SK-N-SH (cell line): ENCODE data around the gene SEC14L1. TPM values are rescaled to one million over a fixed set of nuclear protein-coding genes. Genes with fewer than 3 reads are reported as not detected.
A peak's percentile ranks its signal among the peaks of the same experiment; 100 is the strongest.

Experiments used
- CTCF ChIA-PET: fragments of 300-600, 350-600 bp; formaldehyde crosslinking; extraction: SDS; loops from one replicate; lab custom pipeline; 2021; lab: Yijun Ruan, JAX
- POLR2A ChIA-PET: fragments of 350-600 bp; sonication (Branson Sonifier 250); formaldehyde crosslinking; extraction: SDS; loops from one replicate; lab custom pipeline; 2020; ENCODE audit warnings: antibody characterized with exemption, inconsistent platforms; lab: Yijun Ruan, JAX
- DNase-seq: peaks from one replicate; pipeline ENCODE4 v3.0.0; 2012
- H2AFZ ChIP-seq: fragments of 200-600 bp; sonication (generic); 2 replicates; pipeline ENCODE4 v1.8.1; 2016; ENCODE audit warnings: antibody characterized with exemption, mild to moderate bottlenecking, low read depth
- H3F3A ChIP-seq: fragments of 200-600 bp; sonication (generic); replicated peaks from 2 replicates; pipeline ENCODE3; 2016; ENCODE audit warnings: antibody characterized with exemption, mild to moderate bottlenecking; ENCODE audit not compliant: insufficient read depth
- H3K27ac ChIP-seq, 2 experiments: fragments of 200-500 bp in 1 of 2; fragments of 200-600 bp in 1 of 2; sonication (Bioruptor generic) in 1 of 2; sonication (generic), shearing (Covaris generic) in 1 of 2; 2 replicates each; pipeline versions ENCODE4 v1.5.1 to v1.6.1; 2014 to 2016; ENCODE audit warnings: low read depth in 2 of 2, inconsistent platforms in 1 of 2, low read length in 1 of 2, mild to moderate bottlenecking in 1 of 2, mixed read lengths in 1 of 2
- H3K27me3 ChIP-seq: fragments of 200-600 bp; sonication (generic), shearing (Covaris generic); 2 replicates; pipeline ENCODE4 v1.6.1; 2016; ENCODE audit warnings: mixed run types; ENCODE audit not compliant: insufficient read depth
- H3K36me3 ChIP-seq, 2 experiments: fragments of 200-500 bp in 1 of 2; fragments of 200-600 bp in 1 of 2; sonication (Bioruptor generic) in 1 of 2; sonication (generic) in 1 of 2; replicated peaks in 1 of 2; 2 replicates each; pipeline versions ENCODE3 to v1.5.1; 2014 to 2016; ENCODE audit warnings: low read length in 1 of 2, mild to moderate bottlenecking in 1 of 2; ENCODE audit not compliant: insufficient read depth in 2 of 2, control insufficient read depth in 1 of 2
- H3K4me1 ChIP-seq, 2 experiments: fragments of 200-500 bp in 1 of 2; fragments of 200-600 bp in 1 of 2; sonication (Bioruptor generic) in 1 of 2; sonication (generic), shearing (Covaris generic) in 1 of 2; 2 replicates each; pipeline versions ENCODE4 v1.5.1 to v1.6.1; 2014 to 2016; ENCODE audit warnings: low read depth in 1 of 2, low read length in 1 of 2, mixed run types in 1 of 2; ENCODE audit not compliant: insufficient read depth in 2 of 2, control insufficient read depth in 1 of 2
- H3K4me2 ChIP-seq: fragments of 200-600 bp; sonication (generic), shearing (Covaris generic); 2 replicates; pipeline ENCODE4 v1.6.1; 2017; ENCODE audit warnings: mixed run types
- H3K4me3 ChIP-seq, 2 experiments: fragments of 200-500 bp in 1 of 2; fragments of 200-600 bp in 1 of 2; sonication (Bioruptor generic) in 1 of 2; sonication (generic), shearing (Covaris generic) in 1 of 2; 2 replicates each; pipeline versions ENCODE4 v1.5.1 to v1.8.1; 2014 to 2016; ENCODE audit warnings: low read depth in 2 of 2, inconsistent platforms in 1 of 2, low read length in 1 of 2, mild to moderate bottlenecking in 1 of 2, mixed read lengths in 1 of 2, moderate library complexity in 1 of 2
- H3K79me2 ChIP-seq: fragments of 200-600 bp; sonication (generic); 2 replicates; pipeline ENCODE4 v1.8.1; 2017; ENCODE audit warnings: mild to moderate bottlenecking; ENCODE audit not compliant: insufficient read depth
- H3K9ac ChIP-seq: fragments of 200-600 bp; sonication (generic); 2 replicates; pipeline ENCODE4 v1.6.1; 2017; ENCODE audit warnings: mixed run types
- H3K9me2 ChIP-seq: fragments of 200-600 bp; sonication (generic); 2 replicates; pipeline ENCODE4 v1.6.1; 2017; ENCODE audit warnings: mixed run types
- H3K9me3 ChIP-seq: fragments of 200-600 bp; sonication (generic); 2 replicates; pipeline ENCODE4 v1.6.1; 2017; ENCODE audit warnings: mixed run types, mild to moderate bottlenecking, moderate library complexity
- H4K20me1 ChIP-seq: fragments of 200-600 bp; sonication (generic); 2 replicates; pipeline ENCODE4 v1.6.1; 2017; ENCODE audit warnings: mild to moderate bottlenecking, mixed run types; ENCODE audit not compliant: insufficient read depth
- CTCF ChIP-seq: fragments of 200-600 bp; sonication (generic); IDR thresholded peaks from 2 replicates; pipeline ENCODE4 v1.6.1; 2017; ENCODE audit warnings: antibody characterized with exemption, mild to moderate bottlenecking, moderate library complexity
- MXI1 ChIP-seq: IDR thresholded peaks from 2 replicates; pipeline ENCODE4 v1.6.1; 2012; ENCODE audit warnings: mild to moderate bottlenecking, low read depth, low read length, improper control_type of control experiment
- NFIC ChIP-seq: IDR thresholded peaks from 2 replicates; pipeline ENCODE4 v1.4.0; 2012; ENCODE audit warnings: borderline replicate concordance
- RCOR1 ChIP-seq: fragments of 150-350 bp; IDR thresholded peaks from 2 replicates; pipeline ENCODE4 v1.6.1; 2017; ENCODE audit warnings: antibody characterized with exemption, low read length
- RFX5 ChIP-seq: IDR thresholded peaks from 2 replicates; pipeline ENCODE4 v1.6.1; 2012; ENCODE audit warnings: mild to moderate bottlenecking, improper control_type of control experiment, low read length
- RXRA ChIP-seq: IDR thresholded peaks from 2 replicates; pipeline ENCODE4 v1.4.0; 2012; ENCODE audit warnings: low read depth, mild to moderate bottlenecking, borderline replicate concordance
- SIN3A ChIP-seq: IDR thresholded peaks from 2 replicates; pipeline ENCODE4 v1.6.1; 2012; ENCODE audit warnings: low read depth, mild to moderate bottlenecking, low read length, moderate library complexity, borderline replicate concordance
- TCF12 ChIP-seq: IDR thresholded peaks from 2 replicates; pipeline ENCODE4 v1.4.0; 2012
- WGBS: methylation state at CpG from one replicate; pipeline ENCODE4 v1.1.6; 2017; ENCODE audit warnings: low lambda C conversion rate; 5-methylcytosine and 5-hydroxymethylcytosine counted together
- polyA plus RNA-seq, 3 experiments: library from polyadenylated mRNA; depleted of rRNA; stranded (reverse); fragments of >200 nt; gene quantifications; 2 replicates each; pipeline ENCODE4 v1.2.3, GENCODE V29; 2012

The SEC14L1 gene
- polyA plus RNA-seq, 1 of the 3 experiments (the other 2 are of a cell fraction), result 62.4 TPM

- Histone ChIP-seq H4K20me1 (no peaks in the 10 kb centered on the region), H3K27ac (no peak overlapping the region), H3K4me3 (no peak overlapping the region), H3K9me3 (no peaks in the 10 kb centered on the region), H3K9ac (no peak overlapping the region), H3K27me3 (no peaks in the 10 kb centered on the region), H2AFZ (no peak overlapping the region), H3F3A (peaks cover 8% of the 10 kb centered on the region), H3K4me1 (peaks cover 0 to 13% of the 10 kb centered on the region in 2 experiments; a peak in 2 of 4 replicates), H3K4me2 (no peak overlapping the region), H3K9me2 (no peaks in the 10 kb centered on the region), H3K36me3 (no peaks in the 10 kb centered on the region), H3K79me2 (no peaks in the 10 kb centered on the region)
- ChIA-PET CTCF (no interaction called here), POLR2A (no interaction called here)
- DNase-seq, result no peak
- TF ChIP-seq RFX5 (no peak), MXI1 (no peak), RXRA (no peak)
- 96% methylated on average over 3 of the region's 3 CpGs for WGBS
Observed at GRCh38 chr17:77105706-77106105, 35.1 kb upstream of the SEC14L1 start.

- H3K27me3 ChIP-seq, result no peaks in the 10 kb centered on the region
- WGBS, result 95% methylated on average over 8 of the region's 8 CpGs
- no peaks in the 10 kb centered on the region for H3K9me3 ChIP-seq
- no peaks in the 10 kb centered on the region for H4K20me1 ChIP-seq
- no peak overlapping the region for H3K27ac ChIP-seq
- no peak overlapping the region for H3K9ac ChIP-seq
- H3F3A ChIP-seq, result peaks cover 8% of the 10 kb centered on the region
- H3K4me2 ChIP-seq, result no peak overlapping the region
- DNase-seq, result no peak
- peaks cover 0 to 13% of the 10 kb centered on the region in 2 experiments; a peak in 2 of 4 replicates for H3K4me1 ChIP-seq
- no peak for TF ChIP-seq RCOR1
- peak; percentile 13; the same call in 1 of the 2 replicates for TF ChIP-seq CTCF
- no peak overlapping the region for H3K4me3 ChIP-seq
- no peaks in the 10 kb centered on the region for H3K79me2 ChIP-seq
- no peaks in the 10 kb centered on the region for H3K36me3 ChIP-seq
- ChIA-PET CTCF (interaction anchor here (1.4 to 1.5 kb wide), 2 partner anchors 20 to 141 kb away, joined by 3 to 5 read pairs; no protein-coding TSS in a partner anchor), POLR2A (no interaction called here)
- H2AFZ ChIP-seq, result no peak overlapping the region
- no peaks in the 10 kb centered on the region for H3K9me2 ChIP-seq
Observed at GRCh38 chr17:77106874-77107358, 33.9 kb upstream of the SEC14L1 start.

GRCh38 chr17:77107506-77108433, 33.0 kb upstream of the SEC14L1 start:
- Histone ChIP-seq H3K9me2 (no peaks in the 10 kb centered on the region), H3K4me1 (peaks cover 0 to 13% of the 10 kb centered on the region in 2 experiments; a peak in 2 of 4 replicates), H3K4me2 (no peak overlapping the region), H3K9ac (no peak overlapping the region), H3K9me3 (no peaks in the 10 kb centered on the region), H2AFZ (no peak overlapping the region), H4K20me1 (no peaks in the 10 kb centered on the region), H3F3A (peaks cover 11% of the 10 kb centered on the region), H3K36me3 (no peaks in the 10 kb centered on the region), H3K27me3 (no peaks in the 10 kb centered on the region), H3K27ac (no peak overlapping the region), H3K79me2 (no peaks in the 10 kb centered on the region), H3K4me3 (no peak overlapping the region)
- CTCF ChIA-PET, result interaction anchor here (0.7 to 1.5 kb wide), 4 partner anchors 12 to 257 kb away, joined by 3 to 5 read pairs (median 4); no protein-coding TSS in a partner anchor
- 93% methylated on average over 23 of the region's 23 CpGs for WGBS
- POLR2A ChIA-PET, result no interaction called here
- TF ChIP-seq SIN3A (no peak), NFIC (no peak), TCF12 (no peak)
- no peak for DNase-seq
